CD14-positive monocyte (primary cell): ENCODE measurements around the gene BCAP31. TPM values are rescaled to one million over a fixed set of nuclear protein-coding genes. Genes with fewer than 3 reads are reported as not detected.

ENCODE experiments used
- DNase-seq, 3 donors: peaks; one replicate each; pipeline ENCODE4 v3.0.0-alpha.2; 2011 to 2022
- H2AFZ ChIP-seq: 2 replicates; pipeline ENCODE4 v1.6.0; 2012; ENCODE audit warnings: mild to moderate bottlenecking, low read depth, low read length, inconsistent platforms; ENCODE audit not compliant: insufficient read depth, poor library complexity, severe bottlenecking
- H3K27ac ChIP-seq, 2 donors: 1 replicate in 1 of 2; 2 replicates in 1 of 2; pipeline ENCODE4 v1.5.1; 2012 to 2013; ENCODE audit warnings: low read length in 2 of 2, control low read depth in 1 of 2, inconsistent platforms in 1 of 2, low read depth in 1 of 2, mild to moderate bottlenecking in 1 of 2
- H3K27me3 ChIP-seq, 2 donors: one replicate each; pipeline versions ENCODE4 v1.6.0 to v1.6.1; 2011 to 2013; ENCODE audit warnings: low read length in 2 of 2; ENCODE audit not compliant: control insufficient read depth in 2 of 2, insufficient read depth in 2 of 2
- H3K36me3 ChIP-seq, 2 donors: replicated peaks in 1 of 2; 1 replicate in 1 of 2; 2 replicates in 1 of 2; pipeline versions ENCODE4 v1.5.1 to v1.6.1; 2012 to 2013; ENCODE audit warnings: low read length in 2 of 2, control low read depth in 1 of 2, inconsistent platforms in 1 of 2, mild to moderate bottlenecking in 1 of 2; ENCODE audit not compliant: insufficient read depth in 2 of 2, control insufficient read depth in 1 of 2
- H3K4me1 ChIP-seq, 2 donors: 1 replicate in 1 of 2; 2 replicates in 1 of 2; pipeline versions ENCODE4 v1.5.1 to v1.6.1; 2012 to 2013; ENCODE audit warnings: low read length in 2 of 2, control low read depth in 1 of 2, inconsistent platforms in 1 of 2, mild to moderate bottlenecking in 1 of 2, moderate library complexity in 1 of 2; ENCODE audit not compliant: insufficient read depth in 2 of 2, control insufficient read depth in 1 of 2
- H3K4me2 ChIP-seq: replicated peaks from 2 replicates; pipeline ENCODE3; 2012; ENCODE audit warnings: low read length, moderate library complexity, mild to moderate bottlenecking; ENCODE audit not compliant: poor library complexity, severe bottlenecking; ENCODE audit errors: extremely low read depth
- H3K4me3 ChIP-seq, 3 experiments: fragments of 200-600 bp in 1 of 3; sonication (generic) in 1 of 3; replicated peaks in 1 of 3; 1 replicate in 2 of 3; 2 replicates in 1 of 3; pipeline ENCODE4 v1.5.1; 2011 to 2013; ENCODE audit warnings: low read length in 3 of 3, mild to moderate bottlenecking in 3 of 3, control low read depth in 2 of 3, low read depth in 2 of 3, inconsistent platforms in 1 of 3, moderate library complexity in 1 of 3
- H3K79me2 ChIP-seq: 2 replicates; pipeline ENCODE4 v1.6.0; 2012; ENCODE audit warnings: mild to moderate bottlenecking, control low read depth, inconsistent platforms, low read length, moderate library complexity; ENCODE audit not compliant: insufficient read depth
- H3K9ac ChIP-seq: 2 replicates; pipeline ENCODE4 v1.6.0; 2017; ENCODE audit warnings: low read length, mild to moderate bottlenecking; ENCODE audit not compliant: insufficient read depth, poor library complexity, severe bottlenecking
- H3K9me3 ChIP-seq, 2 donors: replicated peaks in 1 of 2; 1 replicate in 1 of 2; 2 replicates in 1 of 2; pipeline versions ENCODE4 v1.5.1 to v1.6.1; 2012 to 2013; ENCODE audit warnings: low read length in 2 of 2, control low read depth in 1 of 2; ENCODE audit not compliant: control insufficient read depth in 1 of 2, insufficient read depth in 1 of 2
- H4K20me1 ChIP-seq: 2 replicates; pipeline ENCODE4 v1.6.0; 2012; ENCODE audit warnings: mild to moderate bottlenecking, low read length, control low read depth, moderate library complexity; ENCODE audit not compliant: insufficient read depth
- H3K27ac Mint-ChIP-seq, 7 donors: one replicate each; pipeline ENCODE4 v1.8.0; 2020; ENCODE audit warnings: mild to moderate bottlenecking in 7 of 7, mixed read lengths in 7 of 7, moderate library complexity in 6 of 7, inconsistent platforms in 2 of 7
- H3K27me3 Mint-ChIP-seq, 3 donors: one replicate each; pipeline ENCODE4 v1.8.0; 2021 to 2022; ENCODE audit warnings: low read depth in 3 of 3, mild to moderate bottlenecking in 3 of 3, mixed read lengths in 3 of 3, moderate library complexity in 3 of 3, inconsistent platforms in 1 of 3
- H3K36me3 Mint-ChIP-seq, 2 donors: one replicate each; pipeline ENCODE4 v1.8.0; 2020; ENCODE audit warnings: mixed read lengths in 2 of 2, inconsistent platforms in 1 of 2, mild to moderate bottlenecking in 1 of 2
- H3K4me1 Mint-ChIP-seq: one replicate; pipeline ENCODE4 v1.8.0; 2020; ENCODE audit warnings: mild to moderate bottlenecking, mixed read lengths
- H3K4me3 Mint-ChIP-seq, 2 donors: one replicate each; pipeline ENCODE4 v1.8.0; 2020; ENCODE audit warnings: mild to moderate bottlenecking in 2 of 2, mixed read lengths in 2 of 2, moderate library complexity in 1 of 2
- H3K9me3 Mint-ChIP-seq, 7 donors: one replicate each; pipeline ENCODE4 v1.8.0; 2020 to 2022; ENCODE audit warnings: mixed read lengths in 7 of 7, mild to moderate bottlenecking in 6 of 7, moderate library complexity in 6 of 7, inconsistent platforms in 2 of 7
- CTCF ChIP-seq: fragments of 200-600 bp; IDR thresholded peaks from one replicate; pipeline ENCODE4 v1.8.0; 2022; ENCODE audit warnings: antibody characterized with exemption, mild to moderate bottlenecking
- WGBS: methylation state at CpG from one replicate; pipeline ENCODE4 v1.1.5; 2013; ENCODE audit warnings: missing lambda C conversion rate; ENCODE audit not compliant: insufficient coverage; 5-methylcytosine and 5-hydroxymethylcytosine counted together
- intact Hi-C, 2 donors: fragments of 100-400 bp; cut with micrococcal nuclease; formaldehyde crosslinking; loops; one replicate each; pipeline versions ENCODE4 v1.15.0 to v1.15.1; 2023
- polyA plus RNA-seq, 3 donors: library from polyadenylated mRNA; depleted of rRNA in 1 of 3; unstranded in 2 of 3; stranded (reverse) in 1 of 3; fragments of 300-500 nt in 2 of 3; fragments of >200 nt in 1 of 3; fragmentation: Illumina TruSeq in 2 of 3; gene quantifications; 1 replicate in 2 of 3; 2 replicates in 1 of 3; pipeline ENCODE4 v1.2.3, GENCODE V29; 2012 to 2021

The BCAP31 gene
- polyA plus RNA-seq, 3 donors: 139 to 294 (median 288) TPM

GRCh38 chrX:153766098-153766817 is 42.1 kb upstream of the BCAP31 start:
- H3K79me2 ChIP-seq: no peaks in the 10 kb centered on the region
- H3K4me2 ChIP-seq: no peak overlapping the region
- peak; percentile 5 to 43 (median 32) for DNase-seq

More at GRCh38 chrX:153766098-153766817, 42.1 kb upstream of the BCAP31 start:
- TF ChIP-seq CTCF: no peak
- Histone ChIP-seq H3K4me3 (no peak overlapping the region), H3K36me3 (no peaks in the 10 kb centered on the region), H3K27ac (no peak overlapping the region), H3K9ac (no peak overlapping the region), H3K9me3 (no peaks in the 10 kb centered on the region), H3K27me3 (no peaks in the 10 kb centered on the region), H2AFZ (peak overlapping the region; percentile 13), H4K20me1 (no peaks in the 10 kb centered on the region), H3K4me1 (peaks cover 0 to 5% of the 10 kb centered on the region in 2 donors)
- Mint-ChIP-seq H3K4me3 (peak overlapping the region in 1 of 2 donors; percentile 42), H3K27ac (no peak overlapping the region), H3K36me3 (no peaks in the 10 kb centered on the region), H3K9me3 (peaks cover 0 to 3% (median 0%) of the 10 kb centered on the region in 7 donors), H3K4me1 (peaks cover 14% of the 10 kb centered on the region), H3K27me3 (peaks cover 1 to 22% (median 16%) of the 10 kb centered on the region in 3 donors)
- WGBS: 24% methylated on average over 5 of the region's 21 CpGs
- intact Hi-C loops: loop anchor here in 1 of 2 donors (10.0 kb wide), 2 partner anchors 159 to 189 kb away; partner anchors contain the start of gene ARHGAP4
